ENCODE results near the gene PTPA. TPM values are rescaled to one million over a fixed set of nuclear protein-coding genes. Genes with fewer than 3 reads are reported as not detected.
"Not testable (repeated sequence)": the region's sequence is repeated elsewhere in the genome, so short reads cannot be mapped to it uniquely, and the experiment has no call there.

PTPA gene
- total RNA-seq, 1 donor from 2014 or later = 121 TPM

- intact Hi-C loops (cut with micrococcal nuclease) = no loop called here
Observed at GRCh38 chr9:129149442-129149841, 38.2 kb downstream of the PTPA start.

- intact Hi-C loops (cut with micrococcal nuclease) = no loop called here
Observed at GRCh38 chr9:129150122-129150521, 38.9 kb downstream of the PTPA start.

GRCh38 chr9:129150672-129151211 is 39.5 kb downstream of the PTPA start:
- intact Hi-C loops (cut with micrococcal nuclease) = no loop called here

GRCh38 chr9:129151469-129151868 is 40.3 kb downstream of the PTPA start:
- intact Hi-C loops (cut with micrococcal nuclease) = no loop called here

- intact Hi-C loops (cut with micrococcal nuclease) = no loop called here
Observed at GRCh38 chr9:129154866-129155477, 43.8 kb downstream of the PTPA start.

GRCh38 chr9:129156163-129156562 is 44.9 kb downstream of the PTPA start:
- intact Hi-C loops (cut with micrococcal nuclease) = no loop called here

- intact Hi-C loops (cut with micrococcal nuclease) = no loop called here
Observed at GRCh38 chr9:129160712-129161533, 49.7 kb downstream of the PTPA start.

GRCh38 chr9:129161534-129161837 is 50.3 kb downstream of the PTPA start:
- intact Hi-C loops (cut with micrococcal nuclease) = no loop called here

GRCh38 chr9:129162497-129163197 is 51.4 kb downstream of the PTPA start:
- intact Hi-C loops (cut with micrococcal nuclease) = no loop called here

- intact Hi-C loops (cut with micrococcal nuclease) = not testable (repeated sequence)
Observed at GRCh38 chr9:129163198-129163670, 52.0 kb downstream of the PTPA start.

- intact Hi-C loops (cut with micrococcal nuclease) = no loop called here
Observed at GRCh38 chr9:129163753-129164152, 52.5 kb downstream of the PTPA start.

- intact Hi-C loops (cut with micrococcal nuclease) = no loop called here
Observed at GRCh38 chr9:129164246-129164930, 53.2 kb downstream of the PTPA start.

- intact Hi-C loops (cut with micrococcal nuclease) = no loop called here
Observed at GRCh38 chr9:129165198-129165597, 54.0 kb downstream of the PTPA start.

- intact Hi-C loops (cut with micrococcal nuclease) = no loop called here
Observed at GRCh38 chr9:129166623-129167557, 55.7 kb downstream of the PTPA start.

GRCh38 chr9:129170229-129170628 is 59.0 kb downstream of the PTPA start:
- intact Hi-C loops (cut with micrococcal nuclease) = no loop called here

GRCh38 chr9:129171993-129172751 is 61.0 kb downstream of the PTPA start:
- intact Hi-C loops (cut with micrococcal nuclease) = no loop called here

GRCh38 chr9:129172816-129173215 is 61.6 kb downstream of the PTPA start:
- intact Hi-C loops (cut with micrococcal nuclease) = no loop called here

GRCh38 chr9:129173296-129174101 is 62.3 kb downstream of the PTPA start:
- intact Hi-C loops (cut with micrococcal nuclease) = loop anchor here (1.0 to 2.0 kb wide), 4 partner anchors 34 to 451 kb away; no protein-coding TSS in a partner anchor

Measured in T-helper 1 cell treated with Interleukin-12 subunit alpha and Interleukin-12 subunit beta and Interleukin-4 antibody, amounts not matched to agents 30 ng/mL and 1 ng/mL, for 36 hours (primary cell).